LNCaP clone FGC (cell line): ENCODE data around the gene DUS1L.

Source experiments
- DNase-seq: peaks from one replicate; pipeline ENCODE4 v3.0.0-alpha.2; 2011; ENCODE audit warnings: low read depth
- H3K4me3 ChIP-seq: 2 replicates; pipeline ENCODE4 v1.5.1; 2011; ENCODE audit warnings: mild to moderate bottlenecking, low read depth, low read length, control low read depth
- TF ChIP-seq, protein P1 (sequence below): IDR thresholded peaks from 2 replicates; pipeline ENCODE4 v1.5.1; 2012; ENCODE audit warnings: mild to moderate bottlenecking; ENCODE audit not compliant: control insufficient read depth, insufficient read depth; ENCODE audit errors: extremely low read depth

Gene DUS1L

DNA sequence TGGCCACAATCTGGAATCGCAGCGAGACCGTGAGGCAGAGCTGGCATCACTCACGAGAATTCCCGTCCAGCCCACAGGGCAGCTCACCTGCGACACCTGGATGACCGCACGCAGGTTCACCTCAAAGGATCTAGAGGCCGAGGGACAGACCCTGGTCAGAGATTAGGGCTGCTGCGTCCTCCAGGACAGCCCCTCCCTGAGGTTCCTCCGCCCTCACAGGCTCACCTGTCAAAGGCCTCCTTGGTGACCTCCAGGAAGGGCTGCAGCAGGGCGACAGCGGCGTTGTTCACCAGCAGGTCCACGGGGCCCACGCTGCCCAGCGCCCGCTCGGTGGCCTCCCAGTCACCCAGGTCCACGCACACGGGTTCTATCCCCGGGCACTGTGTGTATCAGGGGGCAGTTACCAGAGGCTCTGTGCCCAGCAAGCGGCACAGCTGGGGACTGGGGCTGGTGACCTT is 28.9 kb downstream of the DUS1L start:
- no peak for DNase-seq
- TF ChIP-seq, protein P1, sequence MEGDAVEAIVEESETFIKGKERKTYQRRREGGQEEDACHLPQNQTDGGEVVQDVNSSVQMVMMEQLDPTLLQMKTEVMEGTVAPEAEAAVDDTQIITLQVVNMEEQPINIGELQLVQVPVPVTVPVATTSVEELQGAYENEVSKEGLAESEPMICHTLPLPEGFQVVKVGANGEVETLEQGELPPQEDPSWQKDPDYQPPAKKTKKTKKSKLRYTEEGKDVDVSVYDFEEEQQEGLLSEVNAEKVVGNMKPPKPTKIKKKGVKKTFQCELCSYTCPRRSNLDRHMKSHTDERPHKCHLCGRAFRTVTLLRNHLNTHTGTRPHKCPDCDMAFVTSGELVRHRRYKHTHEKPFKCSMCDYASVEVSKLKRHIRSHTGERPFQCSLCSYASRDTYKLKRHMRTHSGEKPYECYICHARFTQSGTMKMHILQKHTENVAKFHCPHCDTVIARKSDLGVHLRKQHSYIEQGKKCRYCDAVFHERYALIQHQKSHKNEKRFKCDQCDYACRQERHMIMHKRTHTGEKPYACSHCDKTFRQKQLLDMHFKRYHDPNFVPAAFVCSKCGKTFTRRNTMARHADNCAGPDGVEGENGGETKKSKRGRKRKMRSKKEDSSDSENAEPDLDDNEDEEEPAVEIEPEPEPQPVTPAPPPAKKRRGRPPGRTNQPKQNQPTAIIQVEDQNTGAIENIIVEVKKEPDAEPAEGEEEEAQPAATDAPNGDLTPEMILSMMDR = peak; percentile 21; the same call in 1 of the 2 replicates
- H3K4me3 ChIP-seq = peak overlapping the region; percentile 87

DNA sequence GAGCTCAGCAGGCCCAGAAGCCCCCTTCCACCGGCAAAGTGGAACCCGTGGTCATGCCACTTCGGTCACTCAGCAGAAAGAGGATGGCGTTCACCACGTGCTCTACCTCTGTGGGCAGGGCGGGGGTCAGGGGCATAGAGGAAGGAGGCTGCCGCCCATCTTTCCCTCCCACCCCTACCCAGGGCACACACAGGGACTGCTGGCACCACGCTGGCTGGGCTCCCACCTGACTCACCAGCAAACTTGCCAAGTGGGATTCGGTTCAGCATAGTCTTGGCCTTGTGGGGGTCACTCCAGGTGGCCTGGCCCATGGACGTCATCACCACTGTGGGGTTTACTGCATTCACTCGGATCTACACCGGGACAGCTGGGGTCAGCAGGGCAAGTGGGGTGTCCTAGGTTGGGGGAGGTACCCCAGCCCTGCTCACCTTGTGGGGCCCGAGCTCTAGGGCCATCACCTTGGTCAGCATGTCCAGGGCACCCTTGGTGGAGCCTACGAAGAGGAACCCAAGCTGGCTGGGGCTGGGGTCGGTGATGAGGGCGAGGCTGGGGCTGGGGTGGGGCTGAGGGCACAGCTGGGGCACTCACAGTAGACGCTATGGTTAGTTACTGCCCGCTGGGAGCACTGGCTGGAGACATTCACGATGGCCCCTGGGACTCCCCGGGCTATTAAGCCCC is 29.5 kb downstream of the DUS1L start:
- H3K4me3 ChIP-seq = peak overlapping the region; percentile 87
- TF ChIP-seq, protein P1 = no peak
- no peak for DNase-seq

DNA sequence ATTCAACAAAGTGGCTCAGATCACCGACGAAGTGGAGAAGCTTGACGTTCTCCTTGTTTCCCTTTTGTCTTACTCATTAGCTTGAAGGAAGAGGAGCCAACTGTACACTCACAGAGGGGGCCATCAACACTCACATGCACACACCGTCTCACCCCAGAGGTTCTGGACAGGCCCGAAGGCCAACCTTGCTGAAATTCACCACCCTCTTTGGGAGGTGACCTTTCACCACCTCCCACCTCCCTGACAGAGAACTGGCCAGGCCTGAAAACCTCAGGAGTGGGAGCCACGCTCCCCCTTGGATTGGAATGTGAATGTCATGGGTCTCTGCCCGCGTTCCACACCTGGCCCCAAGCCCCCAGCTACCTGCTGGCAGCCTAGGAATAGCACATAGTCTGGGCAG is 30.1 kb downstream of the DUS1L start:
- TF ChIP-seq, protein P1 = no peak
- no peak for DNase-seq
- H3K4me3 ChIP-seq = no peak overlapping the region

DNA sequence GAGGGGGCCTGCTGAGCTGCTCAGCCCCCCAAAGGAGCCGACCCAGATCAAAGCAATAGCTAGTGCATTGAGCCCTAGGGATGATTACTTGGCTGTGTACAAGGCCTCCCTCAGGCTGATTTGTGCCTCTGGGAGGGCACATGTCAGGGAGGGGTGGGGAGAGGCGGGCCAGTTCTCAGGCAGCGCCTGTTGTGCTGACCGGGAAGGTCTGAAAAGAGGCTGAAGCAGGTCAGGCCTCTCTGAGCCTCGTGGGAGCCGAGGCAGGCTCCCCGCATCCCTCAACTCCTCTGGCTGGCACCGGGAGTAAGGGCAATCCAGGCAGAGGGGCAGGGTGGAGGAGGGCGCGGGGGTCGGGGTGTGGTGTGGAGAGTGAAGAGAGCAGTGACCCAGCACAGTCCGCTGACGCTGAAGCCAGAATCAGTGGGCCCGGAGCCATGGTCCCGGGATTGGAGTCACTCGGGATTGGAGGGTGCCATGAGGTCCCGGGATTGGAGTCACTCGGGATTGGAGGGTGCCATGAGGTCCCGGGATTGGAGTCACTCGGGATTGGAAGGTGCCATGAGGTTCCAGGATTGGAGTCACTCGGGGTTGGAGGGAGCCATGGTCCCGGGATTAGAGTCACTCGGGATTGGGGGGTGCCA is 31.1 kb downstream of the DUS1L start:
- TF ChIP-seq, protein P1 = no peak
- DNase-seq = no peak
- no peak overlapping the region for H3K4me3 ChIP-seq

DNA sequence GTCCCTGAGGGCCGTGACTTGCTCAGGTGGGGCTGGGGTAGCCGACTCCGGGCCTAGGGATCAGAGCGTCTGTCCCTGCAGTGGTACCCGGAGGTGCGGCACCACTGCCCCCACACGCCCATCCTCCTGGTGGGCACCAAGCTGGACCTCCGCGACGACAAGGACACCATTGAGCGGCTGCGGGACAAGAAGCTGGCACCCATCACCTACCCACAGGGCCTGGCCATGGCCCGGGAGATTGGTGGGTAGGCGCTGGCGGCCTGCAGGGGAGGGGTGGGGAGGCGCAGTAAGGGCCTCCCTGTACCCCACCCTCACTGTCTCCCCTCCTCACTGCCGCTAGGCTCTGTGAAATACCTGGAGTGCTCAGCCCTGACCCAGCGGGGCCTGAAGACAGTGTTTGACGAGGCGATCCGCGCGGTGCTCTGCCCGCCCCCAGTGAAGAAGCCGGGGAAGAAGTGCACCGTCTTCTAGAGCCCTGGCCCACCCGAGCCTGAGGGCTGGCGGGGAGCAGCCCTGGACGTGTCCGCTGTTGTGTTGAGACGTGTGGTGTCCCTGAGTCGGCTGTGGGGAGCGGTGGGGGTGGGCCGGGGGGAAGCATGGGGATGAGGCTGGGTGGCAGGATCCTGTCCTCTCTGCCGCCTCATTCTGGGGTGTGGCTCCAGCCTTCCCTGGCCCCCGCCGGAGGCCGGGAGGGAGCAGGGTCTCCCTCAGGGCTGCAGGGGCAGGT is 32.1 kb downstream of the DUS1L start:
- no peak for DNase-seq
- TF ChIP-seq, protein P1 = no peak
- no peak overlapping the region for H3K4me3 ChIP-seq

DNA sequence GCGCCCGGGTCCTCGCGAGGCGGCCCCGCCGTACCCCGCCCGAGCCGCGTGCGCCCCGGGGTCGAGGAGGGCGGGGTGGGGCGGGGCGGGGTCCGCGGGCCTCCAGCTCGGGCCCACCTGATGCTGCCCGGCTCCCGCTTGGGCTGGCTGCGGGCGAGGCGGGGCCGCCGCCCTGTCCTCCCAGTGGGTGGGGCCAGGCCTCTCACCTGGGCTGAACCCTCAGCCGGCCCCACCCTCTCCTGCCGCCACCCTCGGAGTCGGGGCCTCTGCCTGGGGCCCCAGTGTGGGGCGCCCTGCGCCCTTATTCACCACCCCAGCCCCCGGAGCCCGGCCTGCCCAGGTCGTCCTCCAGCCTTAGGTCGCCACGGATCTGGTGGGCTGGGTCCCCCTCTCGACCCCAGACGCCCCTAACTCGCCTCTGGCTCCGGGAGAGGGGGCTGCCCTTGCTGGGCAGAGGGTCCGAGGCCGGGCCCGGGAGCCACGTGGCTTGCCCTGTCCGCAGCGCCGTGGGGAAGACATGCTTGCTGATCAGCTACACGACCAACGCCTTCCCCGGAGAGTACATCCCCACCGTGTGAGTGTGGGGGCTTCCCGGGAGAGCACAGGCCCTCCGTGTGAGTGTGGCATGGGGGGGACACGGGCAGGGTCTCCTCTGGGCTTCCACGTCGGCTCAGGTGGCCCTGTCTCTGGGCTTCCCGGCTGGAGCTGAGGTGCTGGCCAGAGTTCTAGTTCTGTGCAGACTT is 33.5 kb downstream of the DUS1L start:
- TF ChIP-seq, protein P1 = no peak
- DNase-seq = no peak
- peak overlapping the region; percentile 78 for H3K4me3 ChIP-seq
